Esophagus muscularis mucosa (tissue), 4 donors: ENCODE measurements around the gene USP6.
"Not testable (repeated sequence)": the region's sequence is repeated elsewhere in the genome, so short reads cannot be mapped to it uniquely, and the experiment has no call there.

Experiments
- EP300 ChIP-seq: sonication (generic); formaldehyde crosslinking; IDR thresholded peaks from one replicate; pipeline ENCODE4 v1.6.1; 2017; ENCODE audit warnings: antibody characterized with exemption
- POLR2A ChIP-seq: fragments of 450-650 bp; IDR thresholded peaks from one replicate; pipeline ENCODE4 v1.6.1; 2017; ENCODE audit warnings: antibody characterized with exemption, moderate library complexity, mild to moderate bottlenecking, low read depth
- TF ChIP-seq, protein P1 (sequence below), 3 experiments: fragments of 200-600 bp in 2 of 3; fragments of 450-650 bp in 1 of 3; sonication (generic) in 2 of 3; IDR thresholded peaks; one replicate each; pipeline ENCODE4 v1.5.1; 2017 to 2019; ENCODE audit warnings: antibody characterized with exemption in 3 of 3, mild to moderate bottlenecking in 2 of 3, moderate library complexity in 1 of 3

GRCh38 chr17:5221912-5222311, 106.1 kb downstream of the USP6 start:
- TF ChIP-seq POLR2A, EP300: not testable (repeated sequence)
- TF ChIP-seq, protein P1, sequence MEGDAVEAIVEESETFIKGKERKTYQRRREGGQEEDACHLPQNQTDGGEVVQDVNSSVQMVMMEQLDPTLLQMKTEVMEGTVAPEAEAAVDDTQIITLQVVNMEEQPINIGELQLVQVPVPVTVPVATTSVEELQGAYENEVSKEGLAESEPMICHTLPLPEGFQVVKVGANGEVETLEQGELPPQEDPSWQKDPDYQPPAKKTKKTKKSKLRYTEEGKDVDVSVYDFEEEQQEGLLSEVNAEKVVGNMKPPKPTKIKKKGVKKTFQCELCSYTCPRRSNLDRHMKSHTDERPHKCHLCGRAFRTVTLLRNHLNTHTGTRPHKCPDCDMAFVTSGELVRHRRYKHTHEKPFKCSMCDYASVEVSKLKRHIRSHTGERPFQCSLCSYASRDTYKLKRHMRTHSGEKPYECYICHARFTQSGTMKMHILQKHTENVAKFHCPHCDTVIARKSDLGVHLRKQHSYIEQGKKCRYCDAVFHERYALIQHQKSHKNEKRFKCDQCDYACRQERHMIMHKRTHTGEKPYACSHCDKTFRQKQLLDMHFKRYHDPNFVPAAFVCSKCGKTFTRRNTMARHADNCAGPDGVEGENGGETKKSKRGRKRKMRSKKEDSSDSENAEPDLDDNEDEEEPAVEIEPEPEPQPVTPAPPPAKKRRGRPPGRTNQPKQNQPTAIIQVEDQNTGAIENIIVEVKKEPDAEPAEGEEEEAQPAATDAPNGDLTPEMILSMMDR (IDR thresholded peaks at IDR 0.05) = not testable (repeated sequence)
